ENCODE data around the gene BTBD19. TPM values are rescaled to one million over a fixed set of nuclear protein-coding genes. Genes with fewer than 3 reads are reported as not detected.
A peak's percentile ranks its signal among the peaks of the same experiment; 100 is the strongest.

BTBD19 gene
- total RNA-seq, 1 donor from 2014 or later = 5.5 TPM

DNA sequence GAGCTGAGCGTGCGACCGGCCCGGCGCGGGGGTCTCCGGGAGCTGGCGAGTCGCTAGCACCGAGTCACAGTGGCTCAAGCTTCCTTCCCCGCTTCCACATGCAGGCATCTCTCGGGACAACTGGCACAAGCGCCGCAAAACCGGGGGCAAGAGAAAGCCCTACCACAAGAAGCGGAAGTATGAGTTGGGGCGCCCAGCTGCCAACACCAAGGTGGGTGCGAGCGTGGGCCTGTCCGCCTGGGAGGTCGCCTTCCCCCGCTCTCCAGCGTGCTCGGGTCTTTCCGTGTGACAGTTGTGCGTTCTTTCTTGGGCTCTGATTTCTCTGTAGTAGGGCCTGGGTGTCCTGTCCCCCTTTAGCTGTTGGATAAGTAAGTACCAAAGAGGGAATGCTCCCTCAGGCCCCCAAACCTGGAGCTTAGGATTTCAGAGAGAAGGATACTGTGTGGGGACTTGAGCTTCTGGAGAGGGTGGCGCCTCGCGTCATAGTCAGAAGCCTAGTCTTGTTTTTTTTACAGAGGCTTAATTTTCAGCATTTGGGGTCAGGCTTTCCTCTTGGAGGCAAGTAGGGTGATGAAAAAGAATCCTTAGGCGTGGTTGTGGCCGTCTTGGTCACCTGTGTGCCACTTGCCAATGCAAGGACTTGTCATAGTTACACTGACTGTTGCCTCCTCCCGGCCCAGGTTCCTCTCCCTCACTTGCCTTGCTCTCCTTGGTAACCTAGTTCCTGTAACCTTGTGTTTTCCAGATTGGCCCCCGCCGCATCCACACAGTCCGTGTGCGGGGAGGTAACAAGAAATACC lies 32.2 kb upstream of the BTBD19 start:
- Mint-ChIP-seq H3K9me3 (no peaks in the 10 kb centered on the region), H3K4me3 (peak overlapping the region; percentile 90), H3K4me1 (peaks cover 38% of the 10 kb centered on the region), H3K36me3 (ENCODE audit: low read depth) (peaks cover 32% of the 10 kb centered on the region), H3K27me3 (ENCODE audit: low read depth) (no peaks in the 10 kb centered on the region), H3K27ac (ENCODE audit: unreplicated experiment) (peak overlapping the region; percentile 93)
- no peak for TF ChIP-seq CTCF (conservative IDR thresholded peaks at IDR 0.05)
- DNase-seq (ENCODE audit: low read depth, low spot score) = no peak

DNA sequence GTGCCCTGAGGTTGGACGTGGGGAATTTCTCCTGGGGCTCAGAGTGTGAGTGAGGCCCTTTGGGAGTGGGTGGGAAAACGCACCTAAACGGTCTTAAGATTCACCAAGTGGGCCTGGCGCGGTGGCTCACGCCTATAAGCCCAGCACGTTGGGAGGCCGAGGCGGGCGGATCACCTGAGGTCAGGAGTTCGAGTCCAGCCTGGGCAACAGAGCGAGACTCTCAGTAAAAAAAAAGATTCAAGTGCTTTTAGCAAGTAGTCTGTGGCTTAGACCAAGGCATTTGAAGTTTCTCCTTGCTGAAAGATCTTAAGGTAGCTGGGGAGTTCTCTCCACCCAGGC lies 31.6 kb upstream of the BTBD19 start:
- peaks cover 38% of the 10 kb centered on the region for H3K36me3 Mint-ChIP-seq (ENCODE audit: low read depth)
- no peak for TF ChIP-seq CTCF (conservative IDR thresholded peaks at IDR 0.05)
- peaks cover 41% of the 10 kb centered on the region for H3K4me1 Mint-ChIP-seq

DNA sequence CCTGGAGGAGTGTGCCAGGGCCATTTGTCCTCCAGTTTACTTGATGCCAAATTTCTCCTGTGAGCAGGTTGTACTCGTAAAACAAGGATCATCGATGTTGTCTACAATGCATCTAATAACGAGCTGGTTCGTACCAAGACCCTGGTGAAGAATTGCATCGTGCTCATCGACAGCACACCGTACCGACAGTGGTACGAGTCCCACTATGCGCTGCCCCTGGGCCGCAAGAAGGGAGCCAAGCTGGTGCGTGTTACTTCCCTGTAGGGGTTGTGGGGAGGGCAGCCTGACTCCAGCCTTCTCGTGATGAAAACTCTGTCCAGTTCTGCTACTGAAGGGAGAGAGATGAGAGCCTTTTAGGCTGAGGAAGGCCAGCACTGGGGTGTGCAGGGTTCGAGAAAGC lies 30.8 kb upstream of the BTBD19 start:
- TF ChIP-seq CTCF (conservative IDR thresholded peaks at IDR 0.05) = no peak
- H3K27me3 Mint-ChIP-seq (ENCODE audit: low read depth) = no peaks in the 10 kb centered on the region
- H3K4me3 Mint-ChIP-seq = peak overlapping the region; percentile 90
- DNase-seq (ENCODE audit: low read depth, low spot score) = no peak
- H3K36me3 Mint-ChIP-seq (ENCODE audit: low read depth) = peaks cover 38% of the 10 kb centered on the region
- no peaks in the 10 kb centered on the region for H3K9me3 Mint-ChIP-seq
- peaks cover 41% of the 10 kb centered on the region for H3K4me1 Mint-ChIP-seq
- H3K27ac Mint-ChIP-seq (ENCODE audit: unreplicated experiment) = no peak overlapping the region

More for the DNA sequence above, 31.6 kb upstream of the BTBD19 start:
- Mint-ChIP-seq H3K9me3 (no peaks in the 10 kb centered on the region), H3K4me3 (peak overlapping the region; percentile 90), H3K27me3 (ENCODE audit: low read depth) (no peaks in the 10 kb centered on the region), H3K27ac (ENCODE audit: unreplicated experiment) (peak overlapping the region; percentile 93)
- no peak for DNase-seq (ENCODE audit: low read depth, low spot score)

- TF ChIP-seq CTCF (conservative IDR thresholded peaks at IDR 0.05) = no peak
- Mint-ChIP-seq H3K27ac (ENCODE audit: unreplicated experiment) (no peak overlapping the region), H3K9me3 (no peaks in the 10 kb centered on the region), H3K4me3 (peak overlapping the region; percentile 90), H3K27me3 (ENCODE audit: low read depth) (no peaks in the 10 kb centered on the region), H3K36me3 (ENCODE audit: low read depth) (peaks cover 38% of the 10 kb centered on the region), H3K4me1 (peaks cover 41% of the 10 kb centered on the region)
- DNase-seq (ENCODE audit: low read depth, low spot score) = no peak
Measured at GRCh38 chr1:44777969-44778635, 30.2 kb upstream of the BTBD19 start.

- Mint-ChIP-seq H3K9me3 (no peaks in the 10 kb centered on the region), H3K27me3 (ENCODE audit: low read depth) (peaks cover 5% of the 10 kb centered on the region), H3K4me3 (peak overlapping the region; percentile 90), H3K36me3 (ENCODE audit: low read depth) (peaks cover 38% of the 10 kb centered on the region), H3K4me1 (peaks cover 47% of the 10 kb centered on the region), H3K27ac (ENCODE audit: unreplicated experiment) (peak overlapping the region; percentile 28)
- no peak for DNase-seq (ENCODE audit: low read depth, low spot score)
- no peak for TF ChIP-seq CTCF (conservative IDR thresholded peaks at IDR 0.05)
Measured at GRCh38 chr1:44778705-44779576, 29.4 kb upstream of the BTBD19 start.
